Measurements from ENCODE around the gene BACH2. TPM values are rescaled to one million over a fixed set of nuclear protein-coding genes. Genes with fewer than 3 reads are reported as not detected.

The BACH2 gene
- total and polyA plus RNA-seq, 7 experiments from 2014 or later = 24.8 to 193 (median 117) TPM

DNA sequence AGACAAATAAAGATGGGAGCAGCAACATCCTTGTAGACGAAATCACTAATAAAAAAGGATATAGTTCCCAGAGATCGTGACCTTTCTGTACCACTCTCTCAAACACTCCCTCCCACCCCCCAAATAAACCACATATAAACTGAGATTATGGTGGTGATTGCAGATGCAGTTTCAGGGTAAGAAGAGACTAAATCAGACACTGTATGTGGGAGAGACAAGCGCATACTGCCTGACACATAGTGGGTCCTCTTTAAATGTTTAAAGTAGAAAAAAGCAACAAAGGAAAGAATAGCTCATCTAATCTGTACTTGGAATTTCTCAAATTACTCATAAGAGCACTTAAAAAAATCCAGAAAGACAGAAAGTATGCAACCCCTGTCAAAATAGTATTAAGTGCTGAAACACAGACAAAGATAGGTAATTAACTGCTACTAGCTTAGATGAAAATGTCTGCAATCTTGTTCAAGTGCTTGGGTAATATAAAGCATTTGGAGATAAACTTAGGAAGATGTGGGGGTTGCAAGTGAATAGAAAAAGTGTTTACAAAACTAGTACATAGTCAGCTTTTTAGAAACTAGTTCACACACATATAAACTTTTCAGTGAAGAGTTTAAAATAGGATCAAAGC, 151.6 kb downstream of the BACH2 start:
- peak overlapping the region in 8 of 9 donors; percentile 32 to 74 (median 64) for H3K27ac Mint-ChIP-seq
- H3K9me3 Mint-ChIP-seq = no peaks in the 10 kb centered on the region
- no peaks in the 10 kb centered on the region for H3K27me3 Mint-ChIP-seq
- intact Hi-C loops (cut with micrococcal nuclease) = no loop called here
- no peak for DNase-seq
- H3K4me1 Mint-ChIP-seq = peaks cover 42 to 98% (median 86%) of the 10 kb centered on the region in 7 donors
- Histone ChIP-seq H3K4me1 (ENCODE audit: control insufficient read depth in 2 of 2, insufficient read depth in 2 of 2, low read length in 2 of 2) (peaks cover 0 to 68% of the 10 kb centered on the region in 2 donors), H3K27ac (ENCODE audit: low read depth, low read length) (no peak overlapping the region), H3K36me3 (ENCODE audit: control insufficient read depth in 2 of 3, insufficient read depth in 3 of 3, low read length in 3 of 3) (no peaks in the 10 kb centered on the region), H3K9me3 (ENCODE audit: control insufficient read depth in 2 of 3, low read length in 3 of 3) (no peaks in the 10 kb centered on the region), H3K4me3 (ENCODE audit: low read length) (no peak overlapping the region), H3K27me3 (ENCODE audit: control insufficient read depth in 2 of 2, insufficient read depth in 2 of 2, low read length in 2 of 2) (no peaks in the 10 kb centered on the region)
- ChIA-PET CTCF (interaction anchor here (0.6 to 1.2 kb wide), 4 partner anchors 12 to 46 kb away, joined by 3 read pairs; no protein-coding TSS in a partner anchor), POLR2A (interaction anchor here (1.0 to 1.4 kb wide), 3 partner anchors 13 to 34 kb away, joined by 3 read pairs; no protein-coding TSS in a partner anchor)
- H3K36me3 Mint-ChIP-seq = peaks cover 3 to 17% (median 10%) of the 10 kb centered on the region in 5 donors
- no peak for ATAC-seq
- peak overlapping the region in 4 of 10 donors; percentile 14 to 36 (median 20) for H3K4me3 Mint-ChIP-seq

DNA sequence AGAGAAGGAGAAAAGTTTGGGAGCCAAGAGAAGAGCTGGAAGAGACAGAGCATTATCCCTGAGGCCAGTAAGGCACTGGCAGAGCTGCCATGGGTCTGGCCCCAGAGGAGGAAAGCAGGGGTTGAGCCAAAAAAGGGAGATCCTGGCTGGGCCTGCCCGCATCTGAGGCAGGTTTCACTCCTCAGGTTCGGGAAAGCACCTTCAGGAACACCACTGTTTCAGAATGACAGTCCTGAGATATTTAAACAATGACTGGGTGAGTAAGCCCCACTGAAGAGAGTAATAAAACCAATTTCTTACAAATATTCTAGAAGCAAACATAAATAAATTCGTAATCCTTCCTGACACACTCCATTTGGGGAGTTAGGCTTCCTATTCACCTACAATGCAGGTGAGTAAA, 152.2 kb downstream of the BACH2 start:
- Histone ChIP-seq H3K27ac (ENCODE audit: low read depth, low read length) (no peak overlapping the region), H3K4me1 (ENCODE audit: control insufficient read depth in 2 of 2, insufficient read depth in 2 of 2, low read length in 2 of 2) (peaks cover 0 to 68% of the 10 kb centered on the region in 2 donors), H3K4me3 (ENCODE audit: low read length) (no peak overlapping the region), H3K9me3 (ENCODE audit: control insufficient read depth in 2 of 3, low read length in 3 of 3) (no peaks in the 10 kb centered on the region), H3K36me3 (ENCODE audit: control insufficient read depth in 2 of 3, insufficient read depth in 3 of 3, low read length in 3 of 3) (no peaks in the 10 kb centered on the region), H3K27me3 (ENCODE audit: control insufficient read depth in 2 of 2, insufficient read depth in 2 of 2, low read length in 2 of 2) (no peaks in the 10 kb centered on the region)
- ChIA-PET CTCF (no interaction called here), POLR2A (interaction anchor here (0.7 to 1.4 kb wide), 3 partner anchors 13 to 135 kb away, joined by 3 to 4 read pairs (median 3); no protein-coding TSS in a partner anchor)
- ATAC-seq (no peak), DNase-seq (peak in 1 of 9 donors; percentile 57)
- Mint-ChIP-seq H3K36me3 (peaks cover 3 to 18% (median 12%) of the 10 kb centered on the region in 5 donors), H3K4me1 (peaks cover 42 to 98% (median 86%) of the 10 kb centered on the region in 7 donors), H3K4me3 (peak overlapping the region in 3 of 10 donors; percentile 14 to 32 (median 15)), H3K9me3 (no peaks in the 10 kb centered on the region), H3K27ac (peak overlapping the region in 6 of 9 donors; percentile 32 to 74 (median 64)), H3K27me3 (no peaks in the 10 kb centered on the region)
- intact Hi-C loops (cut with micrococcal nuclease) = no loop called here

DNA sequence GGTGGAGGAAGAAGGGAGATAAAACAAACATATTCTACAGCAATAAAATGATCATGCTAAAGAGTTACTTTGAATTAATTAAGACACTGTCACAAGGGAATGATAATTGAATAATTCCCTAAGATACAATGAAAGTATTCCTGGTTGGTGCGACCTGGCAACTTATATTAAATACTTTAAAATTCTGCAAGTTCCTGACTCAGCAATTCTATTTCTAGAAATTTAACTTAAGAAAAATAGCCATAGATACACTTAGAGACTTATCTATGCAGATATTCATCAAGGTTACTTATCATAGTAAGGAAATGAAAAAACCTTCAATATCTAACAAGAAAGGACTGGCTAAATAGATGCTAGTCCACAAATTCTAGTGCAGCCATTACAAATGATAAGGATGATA, 156.0 kb downstream of the BACH2 start:
- peaks cover 42 to 98% (median 87%) of the 10 kb centered on the region in 7 donors for H3K4me1 Mint-ChIP-seq
- no peaks in the 10 kb centered on the region for H3K9me3 Mint-ChIP-seq
- Histone ChIP-seq H3K27me3 (ENCODE audit: control insufficient read depth in 2 of 2, insufficient read depth in 2 of 2, low read length in 2 of 2) (no peaks in the 10 kb centered on the region), H3K36me3 (ENCODE audit: control insufficient read depth in 2 of 3, insufficient read depth in 3 of 3, low read length in 3 of 3) (no peaks in the 10 kb centered on the region), H3K4me3 (ENCODE audit: low read length) (no peak overlapping the region), H3K27ac (ENCODE audit: low read depth, low read length) (no peak overlapping the region), H3K4me1 (ENCODE audit: control insufficient read depth in 2 of 2, insufficient read depth in 2 of 2, low read length in 2 of 2) (peaks cover 0 to 68% of the 10 kb centered on the region in 2 donors), H3K9me3 (ENCODE audit: control insufficient read depth in 2 of 3, low read length in 3 of 3) (no peaks in the 10 kb centered on the region)
- peaks cover 0 to 31% (median 10%) of the 10 kb centered on the region in 5 donors for H3K36me3 Mint-ChIP-seq
- intact Hi-C loops (cut with micrococcal nuclease) = loop anchor here in 1 of 2 donors (2.0 kb wide), 1 partner anchor 14 kb away; no protein-coding TSS in a partner anchor
- CTCF ChIA-PET = interaction anchor here (2.3 kb wide), 1 partner anchor 12 kb away, joined by 5 read pairs; no protein-coding TSS in a partner anchor
- DNase-seq = no peak
- H3K27me3 Mint-ChIP-seq = no peaks in the 10 kb centered on the region
- H3K4me3 Mint-ChIP-seq = no peak overlapping the region
- POLR2A ChIA-PET = no interaction called here
- peak overlapping the region in 3 of 9 donors; percentile 13 to 69 (median 56) for H3K27ac Mint-ChIP-seq
- no peak for ATAC-seq

DNA sequence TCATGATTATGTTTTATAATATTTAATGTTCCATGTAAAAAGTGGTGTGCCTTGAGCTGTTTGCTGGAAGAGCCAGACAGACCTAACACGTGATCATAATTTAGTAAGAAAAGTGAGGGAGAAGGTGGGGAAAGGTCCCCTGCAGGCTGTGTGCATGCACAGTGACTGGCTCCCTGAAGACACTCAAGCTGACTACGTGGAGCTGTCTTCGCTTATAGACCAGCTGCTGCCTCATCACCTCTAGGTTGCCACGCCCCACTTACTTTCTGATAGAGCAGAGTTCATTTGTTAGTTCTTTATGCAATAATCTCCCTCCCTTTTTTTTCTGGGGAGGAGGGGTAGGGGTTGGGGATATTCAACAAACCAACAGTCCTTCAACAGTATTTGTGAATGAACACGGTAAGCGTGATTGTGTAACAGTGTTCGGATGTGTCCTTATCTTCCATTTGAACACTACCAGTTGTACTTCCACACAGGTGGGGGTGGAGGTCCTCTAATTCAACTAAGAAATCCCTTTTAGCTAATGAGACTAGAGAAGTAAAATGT, 157.3 kb downstream of the BACH2 start:
- intact Hi-C loops (cut with micrococcal nuclease) = loop anchor here in 1 of 2 donors (1.0 kb wide), 1 partner anchor 9 kb away; no protein-coding TSS in a partner anchor
- H3K4me1 Mint-ChIP-seq = peaks cover 37 to 98% (median 87%) of the 10 kb centered on the region in 7 donors
- no peak for ATAC-seq
- H3K27ac ChIP-seq (ENCODE audit: low read depth, low read length) = no peak overlapping the region
- H3K27ac Mint-ChIP-seq = peak overlapping the region in 8 of 9 donors; percentile 39 to 89 (median 74)
- H3K9me3 Mint-ChIP-seq = peaks cover 0 to under 1% (median 0%) of the 10 kb centered on the region in 11 donors
- H3K36me3 ChIP-seq (ENCODE audit: control insufficient read depth in 2 of 3, insufficient read depth in 3 of 3, low read length in 3 of 3) = no peaks in the 10 kb centered on the region
- no peaks in the 10 kb centered on the region for H3K9me3 ChIP-seq (ENCODE audit: control insufficient read depth in 2 of 3, low read length in 3 of 3)
- no peaks in the 10 kb centered on the region for H3K27me3 ChIP-seq (ENCODE audit: control insufficient read depth in 2 of 2, insufficient read depth in 2 of 2, low read length in 2 of 2)
- no peak for DNase-seq
- H3K4me1 ChIP-seq (ENCODE audit: control insufficient read depth in 2 of 2, insufficient read depth in 2 of 2, low read length in 2 of 2) = peaks cover 0 to 65% of the 10 kb centered on the region in 2 donors
- no peak overlapping the region for H3K4me3 ChIP-seq (ENCODE audit: low read length)
- peaks cover 0 to 30% (median 14%) of the 10 kb centered on the region in 5 donors for H3K36me3 Mint-ChIP-seq
- CTCF ChIA-PET = interaction anchor here (0.6 to 2.3 kb wide), 2 partner anchors 13 to 254 kb away, joined by 3 to 5 read pairs; no protein-coding TSS in a partner anchor
- peak overlapping the region in 9 of 10 donors; percentile 4 to 57 (median 28) for H3K4me3 Mint-ChIP-seq
- H3K27me3 Mint-ChIP-seq = no peaks in the 10 kb centered on the region
- POLR2A ChIA-PET = interaction anchor here (1.0 to 1.3 kb wide), 3 partner anchors 14 to 19 kb away, joined by 4 read pairs; no protein-coding TSS in a partner anchor

DNA sequence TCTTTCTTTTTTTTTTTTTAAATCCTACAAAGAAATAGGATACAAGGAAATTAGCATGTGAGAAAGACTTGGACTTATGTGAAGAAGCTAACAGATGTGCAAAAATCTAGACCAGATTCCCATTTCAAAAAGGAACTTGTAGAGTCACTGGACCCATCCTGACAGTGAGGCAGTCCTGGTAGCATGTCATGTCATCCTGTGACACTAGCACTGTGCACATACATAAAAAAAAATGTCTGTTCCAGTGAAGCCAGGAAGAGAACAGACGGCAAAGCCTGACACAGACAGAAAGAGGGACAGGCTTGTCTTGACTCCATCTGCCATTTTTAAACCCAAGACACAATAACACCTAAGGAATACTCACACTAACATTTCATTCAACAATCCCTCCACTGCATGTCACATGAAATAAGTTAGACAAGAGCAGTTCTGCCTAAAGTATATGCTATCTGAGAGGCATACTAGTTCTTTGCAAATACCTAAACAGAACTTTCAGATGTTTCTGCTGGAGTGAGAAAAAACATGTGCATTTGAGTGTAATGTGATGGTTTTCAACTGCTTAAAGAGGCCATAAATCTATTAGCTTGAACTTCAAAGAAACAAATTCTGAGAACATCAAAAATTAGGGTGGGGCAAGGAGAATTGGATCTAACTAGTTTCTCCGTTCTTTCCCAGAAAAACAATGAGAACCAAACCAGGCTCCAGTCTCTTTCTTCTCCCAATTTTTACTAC, 159.6 kb downstream of the BACH2 start:
- Mint-ChIP-seq H3K4me1 (peaks cover 41 to 94% (median 82%) of the 10 kb centered on the region in 7 donors), H3K36me3 (peaks cover 0 to 31% (median 21%) of the 10 kb centered on the region in 5 donors), H3K4me3 (peak overlapping the region in 8 of 10 donors; percentile 16 to 55 (median 48)), H3K9me3 (peaks cover 0 to 4% (median 0%) of the 10 kb centered on the region in 11 donors), H3K27me3 (no peaks in the 10 kb centered on the region), H3K27ac (peak overlapping the region in 8 of 9 donors; percentile 49 to 90 (median 82))
- ChIA-PET POLR2A (interaction anchor here (0.7 to 1.3 kb wide), 2 partner anchors 11 to 31 kb away, joined by 3 to 5 read pairs; no protein-coding TSS in a partner anchor), CTCF (interaction anchor here (1.1 kb wide), 1 partner anchor 23 kb away, joined by 4 read pairs; no protein-coding TSS in a partner anchor)
- H3K27me3 ChIP-seq (ENCODE audit: control insufficient read depth in 2 of 2, insufficient read depth in 2 of 2, low read length in 2 of 2) = no peaks in the 10 kb centered on the region
- DNase-seq (no peak), ATAC-seq (no peak)
- no peaks in the 10 kb centered on the region for H3K36me3 ChIP-seq (ENCODE audit: control insufficient read depth in 2 of 3, insufficient read depth in 3 of 3, low read length in 3 of 3)
- peak overlapping the region; percentile 33 for H3K27ac ChIP-seq (ENCODE audit: low read depth, low read length)
- peaks cover 0 to 65% of the 10 kb centered on the region in 2 donors for H3K4me1 ChIP-seq (ENCODE audit: control insufficient read depth in 2 of 2, insufficient read depth in 2 of 2, low read length in 2 of 2)
- intact Hi-C loops (cut with micrococcal nuclease) = loop anchor here in 1 of 2 donors (2.0 kb wide), 1 partner anchor 36 kb away; no protein-coding TSS in a partner anchor
- no peaks in the 10 kb centered on the region for H3K9me3 ChIP-seq (ENCODE audit: control insufficient read depth in 2 of 3, low read length in 3 of 3)
- no peak overlapping the region for H3K4me3 ChIP-seq (ENCODE audit: low read length)

DNA sequence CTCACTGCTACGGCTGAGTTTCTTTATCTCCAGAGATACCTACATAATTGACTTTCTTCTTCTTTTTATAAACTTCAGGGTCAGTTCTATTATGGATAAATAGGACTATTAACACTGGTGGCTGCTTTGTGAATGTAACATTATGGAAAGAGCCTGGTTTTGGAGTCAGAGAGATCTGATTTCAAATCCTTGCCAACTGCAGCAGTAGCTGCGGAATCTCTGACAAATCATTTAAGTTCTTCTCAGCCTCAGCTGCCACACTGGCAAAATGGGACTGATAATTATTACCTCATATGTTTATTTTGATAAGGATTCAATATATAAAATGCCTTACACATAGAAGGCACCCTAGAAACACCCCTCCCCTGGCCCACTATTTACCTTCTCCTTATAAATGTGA, 160.5 kb downstream of the BACH2 start:
- Histone ChIP-seq H3K4me3 (ENCODE audit: low read length) (no peak overlapping the region), H3K27me3 (ENCODE audit: control insufficient read depth in 2 of 2, insufficient read depth in 2 of 2, low read length in 2 of 2) (no peaks in the 10 kb centered on the region), H3K9me3 (ENCODE audit: control insufficient read depth in 2 of 3, low read length in 3 of 3) (no peaks in the 10 kb centered on the region), H3K36me3 (ENCODE audit: control insufficient read depth in 2 of 3, insufficient read depth in 3 of 3, low read length in 3 of 3) (no peaks in the 10 kb centered on the region), H3K4me1 (ENCODE audit: control insufficient read depth in 2 of 2, insufficient read depth in 2 of 2, low read length in 2 of 2) (peaks cover 0 to 65% of the 10 kb centered on the region in 2 donors), H3K27ac (ENCODE audit: low read depth, low read length) (no peak overlapping the region)
- Mint-ChIP-seq H3K4me1 (peaks cover 43 to 97% (median 89%) of the 10 kb centered on the region in 7 donors), H3K36me3 (peaks cover 0 to 31% (median 21%) of the 10 kb centered on the region in 5 donors), H3K27me3 (no peaks in the 10 kb centered on the region), H3K4me3 (peak overlapping the region in 7 of 10 donors; percentile 23 to 65 (median 50)), H3K9me3 (peaks cover 0 to 4% (median 0%) of the 10 kb centered on the region in 11 donors), H3K27ac (peak overlapping the region in 8 of 9 donors; percentile 38 to 95 (median 84))
- intact Hi-C loops (cut with micrococcal nuclease) = loop anchor here in 1 of 2 donors (2.0 kb wide), 1 partner anchor 37 kb away; no protein-coding TSS in a partner anchor
- ATAC-seq (no peak), DNase-seq (no peak)
- ChIA-PET CTCF (interaction anchor here (1.1 kb wide), 2 partner anchors 11 to 24 kb away, joined by 3 to 4 read pairs; no protein-coding TSS in a partner anchor), POLR2A (interaction anchor here (0.9 to 1.3 kb wide), 2 partner anchors 30 to 52 kb away, joined by 3 to 5 read pairs; no protein-coding TSS in a partner anchor)

Data from naive thymus-derived CD4-positive, alpha-beta T cell (primary cell).